Panc1 (cell line): ENCODE data around the gene GPC3. TPM values are rescaled to one million over a fixed set of nuclear protein-coding genes. Genes with fewer than 3 reads are reported as not detected.

Experiments
- ATAC-seq: fragments of 200-7000 bp; cut with Tn5 transposase; 2 replicates; pipeline ENCODE4 v1.9.1; 2020; ENCODE audit warnings: mild to moderate bottlenecking, moderate library complexity
- BruUV-seq: library from RNA; stranded (reverse); fragments of 400-500 nt; replicated peaks from 2 replicates; lab custom pipeline; 2021; lab: Mats Ljungman, UMichigan
- CTCF ChIA-PET: fragments of 300-600 bp; sonication (Branson Sonifier 250); formaldehyde crosslinking; loops from one replicate; lab custom pipeline; 2022; ENCODE audit warnings: antibody characterized with exemption; lab: Charles Lee
- POLR2A ChIA-PET: fragments of 300-600 bp; sonication (Branson Sonifier 250); formaldehyde crosslinking; loops from one replicate; lab custom pipeline; 2022; ENCODE audit warnings: antibody characterized with exemption; lab: Charles Lee
- DNase-seq: peaks from one replicate; pipeline ENCODE4 v3.0.0-alpha.2; 2010; ENCODE audit warnings: low read depth, low spot score
- H3K27ac ChIP-seq: 2 replicates; pipeline ENCODE4 v1.5.1; 2011; ENCODE audit warnings: mild to moderate bottlenecking, low read length, inconsistent platforms
- H3K27me3 ChIP-seq: fragments of 200-500 bp; sonication (Bioruptor generic); 2 replicates; pipeline ENCODE4 v1.6.0; 2014; ENCODE audit warnings: low read length, inconsistent platforms; ENCODE audit not compliant: control insufficient read depth, insufficient read depth
- H3K36me3 ChIP-seq: fragments of 200-500 bp; sonication (Bioruptor generic); 2 replicates; pipeline ENCODE4 v1.5.1; 2014; ENCODE audit warnings: inconsistent platforms, mild to moderate bottlenecking, low read length, moderate library complexity; ENCODE audit not compliant: control insufficient read depth, insufficient read depth
- H3K4me1 ChIP-seq: 2 replicates; pipeline ENCODE4 v1.5.1; 2011; ENCODE audit warnings: inconsistent platforms, mild to moderate bottlenecking, low read length, moderate library complexity; ENCODE audit not compliant: control insufficient read depth, insufficient read depth
- H3K4me3 ChIP-seq, 2 experiments: 2 replicates each; pipeline ENCODE4 v1.5.1; 2011 to 2012; ENCODE audit warnings: low read depth in 2 of 2, low read length in 2 of 2, mild to moderate bottlenecking in 2 of 2, inconsistent platforms in 1 of 2, moderate library complexity in 1 of 2
- H3K9me3 ChIP-seq: fragments of 200-500 bp; sonication (Bioruptor generic); 2 replicates; pipeline ENCODE4 v1.5.1; 2014; ENCODE audit warnings: low read depth, mild to moderate bottlenecking, inconsistent platforms, low read length, moderate library complexity; ENCODE audit not compliant: control insufficient read depth, insufficient read depth
- POLR2AphosphoS5 ChIP-seq: IDR thresholded peaks from 2 replicates; pipeline ENCODE4 v1.6.1; 2012; ENCODE audit warnings: mild to moderate bottlenecking, low read depth, low read length, moderate library complexity
- REST ChIP-seq, 2 experiments: IDR thresholded peaks; 2 replicates each; pipeline ENCODE4 v1.6.1; 2011 to 2012; ENCODE audit warnings: low read depth in 2 of 2, control low read depth in 1 of 2, low read length in 1 of 2, mild to moderate bottlenecking in 1 of 2, moderate library complexity in 1 of 2; ENCODE audit not compliant: insufficient read depth in 1 of 2
- SIN3A ChIP-seq: IDR thresholded peaks from 2 replicates; pipeline ENCODE4 v1.6.1; 2012; ENCODE audit warnings: low read depth, mild to moderate bottlenecking, low read length, moderate library complexity, borderline replicate concordance; ENCODE audit not compliant: insufficient read depth
- TCF7L2 ChIP-seq: IDR thresholded peaks from 2 replicates; pipeline ENCODE4 v1.6.1; 2011; ENCODE audit warnings: mild to moderate bottlenecking, low read depth, low read length, inconsistent platforms
- in situ Hi-C: cut with HindIII; loops from 2 replicates; pipeline ENCODE4 v1.10.0; 2016; ENCODE audit warnings: low sequenced_read_pairs, low pct_unique_long_range_greater_than_20kb
- intact Hi-C: fragments of 100-400 bp; cut with micrococcal nuclease; formaldehyde crosslinking; loops from one replicate; pipeline ENCODE4 v1.10.0; 2022; ENCODE audit not compliant: unreplicated experiment
- total RNA-seq: library from RNA; stranded (reverse); gene quantifications from one replicate; pipeline ENCODE4 v1.2.1, GENCODE V29; 2021; ENCODE audit not compliant: unreplicated experiment
- TF ChIP-seq, protein P1 (sequence below): fragments of 450-650 bp; IDR thresholded peaks from 2 replicates; pipeline ENCODE4 v1.5.1; 2017; ENCODE audit warnings: mild to moderate bottlenecking

GPC3 gene
- total RNA-seq, 1 experiment from 2014 or later, result 0.95 TPM

DNA sequence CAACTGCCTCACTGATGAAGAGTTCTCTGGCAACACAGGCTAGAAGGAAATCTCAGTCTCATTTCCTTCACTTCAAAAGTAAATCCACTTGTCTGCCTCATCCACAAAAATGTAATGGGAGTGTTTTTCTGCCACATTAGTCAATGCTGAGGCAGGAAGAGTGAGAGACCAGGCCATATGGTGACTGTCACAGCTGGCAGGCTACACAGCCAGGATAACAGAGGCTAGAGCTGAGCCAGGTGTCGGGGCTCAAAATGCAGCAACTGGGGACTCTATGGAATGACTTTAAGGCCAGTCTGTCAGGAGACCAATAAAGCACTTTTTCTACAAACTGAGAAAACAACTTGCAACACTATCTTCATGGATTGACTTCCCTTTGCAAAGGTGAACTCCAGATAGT, 204.2 kb downstream of the GPC3 start:
- Histone ChIP-seq H3K4me1 (no peaks in the 10 kb centered on the region), H3K36me3 (no peaks in the 10 kb centered on the region), H3K27me3 (no peaks in the 10 kb centered on the region), H3K27ac (no peak overlapping the region), H3K4me3 (no peak overlapping the region), H3K9me3 (no peaks in the 10 kb centered on the region)
- intact Hi-C loops (no loop called here), in situ Hi-C loops (no loop called here)
- CTCF ChIA-PET, result no interaction called here
- TF ChIP-seq POLR2AphosphoS5 (no peak), SIN3A (no peak), REST (IDR thresholded peaks at IDR 0.05; ENCODE audit: insufficient read depth in 1 of 2, low read depth in 2 of 2, low read length in 1 of 2) (no peak), TCF7L2 (no peak)
- TF ChIP-seq, protein P1, sequence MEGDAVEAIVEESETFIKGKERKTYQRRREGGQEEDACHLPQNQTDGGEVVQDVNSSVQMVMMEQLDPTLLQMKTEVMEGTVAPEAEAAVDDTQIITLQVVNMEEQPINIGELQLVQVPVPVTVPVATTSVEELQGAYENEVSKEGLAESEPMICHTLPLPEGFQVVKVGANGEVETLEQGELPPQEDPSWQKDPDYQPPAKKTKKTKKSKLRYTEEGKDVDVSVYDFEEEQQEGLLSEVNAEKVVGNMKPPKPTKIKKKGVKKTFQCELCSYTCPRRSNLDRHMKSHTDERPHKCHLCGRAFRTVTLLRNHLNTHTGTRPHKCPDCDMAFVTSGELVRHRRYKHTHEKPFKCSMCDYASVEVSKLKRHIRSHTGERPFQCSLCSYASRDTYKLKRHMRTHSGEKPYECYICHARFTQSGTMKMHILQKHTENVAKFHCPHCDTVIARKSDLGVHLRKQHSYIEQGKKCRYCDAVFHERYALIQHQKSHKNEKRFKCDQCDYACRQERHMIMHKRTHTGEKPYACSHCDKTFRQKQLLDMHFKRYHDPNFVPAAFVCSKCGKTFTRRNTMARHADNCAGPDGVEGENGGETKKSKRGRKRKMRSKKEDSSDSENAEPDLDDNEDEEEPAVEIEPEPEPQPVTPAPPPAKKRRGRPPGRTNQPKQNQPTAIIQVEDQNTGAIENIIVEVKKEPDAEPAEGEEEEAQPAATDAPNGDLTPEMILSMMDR, result no peak
- BruUV-seq, result no TSS peak
- ATAC-seq, result no peak
- POLR2A ChIA-PET, result no interaction called here
- DNase-seq, result no peak

GRCh38 chrX:133776072-133776471, 209.3 kb downstream of the GPC3 start:
- ATAC-seq, result no peak
- in situ Hi-C loops (no loop called here), intact Hi-C loops (no loop called here)
- Histone ChIP-seq H3K4me3 (no peak overlapping the region), H3K36me3 (no peaks in the 10 kb centered on the region), H3K27me3 (no peaks in the 10 kb centered on the region), H3K4me1 (no peaks in the 10 kb centered on the region), H3K27ac (no peak overlapping the region), H3K9me3 (no peaks in the 10 kb centered on the region)
- DNase-seq, result no peak
- ChIA-PET POLR2A (no interaction called here), CTCF (no interaction called here)
- TF ChIP-seq POLR2AphosphoS5, result no peak
- TF ChIP-seq, protein P1, result peak; percentile 73
- no TSS peak for BruUV-seq

GRCh38 chrX:133774807-133775206, 210.6 kb downstream of the GPC3 start:
- Histone ChIP-seq H3K27ac (no peak overlapping the region), H3K27me3 (no peaks in the 10 kb centered on the region), H3K4me1 (no peaks in the 10 kb centered on the region), H3K4me3 (no peak overlapping the region), H3K9me3 (no peaks in the 10 kb centered on the region), H3K36me3 (no peaks in the 10 kb centered on the region)
- TF ChIP-seq REST (IDR thresholded peaks at IDR 0.05; ENCODE audit: insufficient read depth in 1 of 2, low read depth in 2 of 2, low read length in 1 of 2) (no peak), SIN3A (no peak), POLR2AphosphoS5 (no peak), TCF7L2 (no peak)
- DNase-seq (no peak), ATAC-seq (no peak)
- in situ Hi-C loops, result no loop called here
- no TSS peak for BruUV-seq
- intact Hi-C loops, result no loop called here
- POLR2A ChIA-PET, result no interaction called here
- CTCF ChIA-PET, result no interaction called here
